Central memory CD8-positive, alpha-beta T cell (primary cell): ENCODE measurements around the gene TNFRSF18.

Experiments used
- ATAC-seq: fragments of 150-1000 bp; cut with Tn5 transposase; replicated peaks from 2 replicates; pipeline ENCODE4 v1.10.0; 2022; ENCODE audit warnings: mild to moderate bottlenecking, moderate FRiP score, moderate number of reproducible peaks; ENCODE audit not compliant: poor library complexity, severe bottlenecking; ENCODE audit errors: extremely low read depth
- DNase-seq, 2 donors: peaks; one replicate each; pipeline ENCODE4 v3.0.0; 2021; ENCODE audit warnings: low spot score in 2 of 2
- H3K27ac Mint-ChIP-seq: one replicate; pipeline ENCODE4 v1.8.0; 2022; ENCODE audit warnings: low read depth, mild to moderate bottlenecking, moderate library complexity, mixed read lengths
- H3K27me3 Mint-ChIP-seq: one replicate; pipeline ENCODE4 v1.8.0; 2022; ENCODE audit warnings: mixed read lengths
- H3K36me3 Mint-ChIP-seq: one replicate; pipeline ENCODE4 v1.8.0; 2022; ENCODE audit warnings: mild to moderate bottlenecking, moderate library complexity, mixed read lengths; ENCODE audit not compliant: insufficient read depth
- H3K4me1 Mint-ChIP-seq: one replicate; pipeline ENCODE4 v1.8.0; 2022; ENCODE audit warnings: mixed read lengths
- H3K4me3 Mint-ChIP-seq: one replicate; pipeline ENCODE4 v1.8.0; 2022; ENCODE audit warnings: mild to moderate bottlenecking, moderate library complexity, mixed read lengths
- H3K9me3 Mint-ChIP-seq: one replicate; pipeline ENCODE4 v1.8.0; 2022; ENCODE audit warnings: mixed read lengths

The TNFRSF18 gene

DNA sequence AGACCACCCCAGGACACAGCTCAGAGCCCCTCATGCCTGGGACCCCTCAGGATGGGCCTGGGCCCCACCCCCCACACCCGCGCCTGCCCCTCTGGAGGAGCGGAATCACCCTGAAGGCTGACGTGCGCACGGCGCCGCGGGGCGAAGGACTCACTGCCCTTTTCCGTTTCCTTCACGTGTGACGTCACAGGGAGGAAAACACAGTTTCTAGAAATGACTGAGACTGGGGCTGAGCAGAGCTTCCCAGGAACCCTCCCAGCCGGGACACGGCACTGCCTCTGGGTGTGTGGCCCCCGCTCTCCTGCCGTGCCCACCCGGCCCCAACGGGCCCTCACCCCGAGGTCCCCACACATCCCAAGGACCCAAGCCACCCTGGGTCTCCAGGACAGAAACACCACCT is 12.9 kb upstream of the TNFRSF18 start:
- peaks cover 29% of the 10 kb centered on the region for H3K4me1 Mint-ChIP-seq

DNA sequence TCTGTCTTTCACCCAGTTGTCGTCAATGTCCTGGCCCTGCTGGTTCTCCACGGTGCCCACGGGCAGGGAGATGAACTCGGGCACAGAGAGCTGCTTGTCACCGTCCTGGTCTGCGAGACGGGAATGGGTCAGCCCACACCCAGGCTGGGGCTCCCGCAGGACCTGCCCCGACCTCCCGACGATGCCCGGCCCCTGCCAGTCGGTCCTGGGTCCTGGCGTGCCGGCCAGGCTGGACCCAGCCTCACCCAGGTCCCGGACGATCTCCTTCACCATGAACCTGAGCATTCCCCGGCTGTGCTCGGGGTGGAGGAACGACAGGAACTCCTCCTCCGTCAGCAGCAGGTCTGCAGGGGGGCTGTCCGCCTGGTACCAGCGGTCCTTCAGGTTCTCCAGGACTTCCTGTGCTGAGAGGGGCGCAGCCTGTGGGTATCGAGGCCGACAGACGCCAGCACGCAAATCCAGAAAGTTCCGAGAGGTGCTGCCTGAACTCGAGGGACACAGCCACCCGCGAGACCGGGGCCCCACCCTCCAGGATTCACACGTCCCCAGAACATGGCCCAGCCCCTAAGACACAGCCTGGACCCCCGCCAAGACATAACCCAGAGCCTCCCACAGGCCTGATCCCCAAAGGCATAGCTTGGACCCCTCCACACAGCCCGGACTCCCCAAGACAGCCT is 12.3 kb upstream of the TNFRSF18 start:
- no peak for DNase-seq
- Mint-ChIP-seq H3K9me3 (no peaks in the 10 kb centered on the region), H3K4me1 (peaks cover 32% of the 10 kb centered on the region), H3K4me3 (no peak overlapping the region), H3K27ac (no peak overlapping the region), H3K36me3 (peaks cover 36% of the 10 kb centered on the region), H3K27me3 (no peaks in the 10 kb centered on the region)
- ATAC-seq: no peak

More for the DNA sequence above, 12.9 kb upstream of the TNFRSF18 start:
- H3K9me3 Mint-ChIP-seq: no peaks in the 10 kb centered on the region
- no peak overlapping the region for H3K4me3 Mint-ChIP-seq
- DNase-seq: no peak
- H3K27ac Mint-ChIP-seq: peak overlapping the region; percentile 67
- ATAC-seq: no peak
- H3K27me3 Mint-ChIP-seq: no peaks in the 10 kb centered on the region
- peaks cover 38% of the 10 kb centered on the region for H3K36me3 Mint-ChIP-seq

DNA sequence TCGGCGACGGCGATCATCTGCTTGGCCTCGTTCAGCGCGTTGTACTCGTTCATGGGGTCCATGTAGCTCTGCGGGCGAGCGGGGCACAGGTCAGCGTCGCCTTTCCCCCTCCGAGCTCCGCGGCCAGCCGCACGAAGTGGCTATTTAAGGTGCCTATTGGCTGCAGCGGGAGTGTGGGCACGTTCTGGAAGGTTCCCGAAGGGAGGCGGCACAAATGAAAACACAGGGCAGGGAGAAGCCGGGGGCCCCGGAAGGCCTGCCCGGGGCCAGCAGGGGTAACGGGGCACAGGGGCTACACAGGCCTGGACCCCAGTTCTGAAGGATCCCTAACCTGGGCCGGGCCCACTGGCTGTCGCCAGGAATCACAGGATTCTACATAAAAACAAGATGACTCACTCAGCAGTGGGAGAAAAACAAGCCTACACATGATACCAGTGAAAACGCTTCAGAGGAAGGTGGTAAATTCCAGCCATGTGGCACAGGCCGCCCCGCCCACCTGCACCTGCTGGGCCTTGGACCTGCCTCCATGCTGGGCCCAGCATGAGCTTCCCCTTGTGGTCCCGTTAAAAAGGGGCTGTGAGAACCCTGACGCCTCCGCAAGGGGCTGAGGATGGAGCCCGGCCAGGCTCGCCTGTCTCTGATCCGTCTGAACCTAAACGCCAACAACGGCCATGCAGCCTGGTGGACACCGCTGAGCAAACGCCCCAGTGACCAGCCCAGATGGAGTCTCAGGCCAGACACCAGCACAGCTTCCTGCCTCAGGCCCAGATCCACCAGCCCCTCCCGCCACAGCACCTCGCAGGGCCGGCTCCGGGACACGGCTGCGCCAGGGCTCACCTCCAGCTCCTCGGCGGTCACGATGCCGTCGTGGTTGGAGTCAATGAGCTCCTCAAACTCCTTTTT is 11.5 kb upstream of the TNFRSF18 start:
- Mint-ChIP-seq H3K9me3 (no peaks in the 10 kb centered on the region), H3K4me1 (peaks cover 27% of the 10 kb centered on the region), H3K36me3 (peaks cover 31% of the 10 kb centered on the region), H3K27me3 (no peaks in the 10 kb centered on the region), H3K4me3 (no peak overlapping the region), H3K27ac (no peak overlapping the region)
- ATAC-seq (no peak), DNase-seq (no peak)

DNA sequence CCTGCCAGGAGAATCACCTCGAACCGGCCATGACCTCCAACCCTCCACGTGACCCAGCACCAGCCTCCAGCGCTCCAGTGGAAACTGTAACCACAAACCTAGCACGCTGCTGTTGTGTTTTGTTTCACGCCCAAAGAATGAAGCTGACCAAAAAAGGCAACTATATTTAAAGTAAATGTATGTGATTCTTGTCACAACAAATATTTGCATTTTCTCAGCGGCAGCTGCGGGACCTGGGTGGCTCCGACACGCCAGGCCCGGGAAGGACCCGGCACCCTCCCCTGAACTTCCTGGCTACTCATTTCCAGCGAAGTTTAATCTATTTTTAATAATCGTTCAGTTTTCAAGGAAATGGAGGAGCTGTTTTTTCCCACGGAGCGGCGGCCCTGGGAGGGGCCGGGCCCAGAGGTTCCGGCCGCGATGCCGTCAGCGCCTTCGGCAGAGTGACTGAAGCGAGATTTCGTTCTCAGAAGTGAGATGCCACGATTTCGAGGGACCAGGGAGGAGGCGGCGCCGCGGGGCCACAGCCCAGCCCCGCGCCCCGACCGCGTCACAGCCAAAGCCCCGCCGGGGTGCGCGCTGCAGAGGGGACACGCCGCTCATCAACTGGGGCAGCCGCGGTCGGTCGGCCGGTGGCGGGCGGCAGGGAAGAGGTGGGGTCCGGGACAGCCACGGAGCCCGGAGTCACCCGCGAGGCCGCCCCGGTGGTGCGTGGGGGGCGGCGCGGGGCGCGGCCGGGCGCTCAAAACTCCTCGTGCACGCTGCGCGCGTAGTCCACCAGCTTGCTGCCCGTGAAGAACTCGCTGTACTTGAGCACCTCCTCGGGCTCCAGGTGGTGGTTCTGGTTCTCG is 10.6 kb upstream of the TNFRSF18 start:
- no peak for DNase-seq
- peak overlapping the region; percentile 43 for H3K4me3 Mint-ChIP-seq
- ATAC-seq: no peak
- H3K4me1 Mint-ChIP-seq: peaks cover 24% of the 10 kb centered on the region
- H3K9me3 Mint-ChIP-seq: no peaks in the 10 kb centered on the region
- no peaks in the 10 kb centered on the region for H3K27me3 Mint-ChIP-seq
- H3K36me3 Mint-ChIP-seq: peaks cover 26% of the 10 kb centered on the region
- H3K27ac Mint-ChIP-seq: peak overlapping the region; percentile 90

DNA sequence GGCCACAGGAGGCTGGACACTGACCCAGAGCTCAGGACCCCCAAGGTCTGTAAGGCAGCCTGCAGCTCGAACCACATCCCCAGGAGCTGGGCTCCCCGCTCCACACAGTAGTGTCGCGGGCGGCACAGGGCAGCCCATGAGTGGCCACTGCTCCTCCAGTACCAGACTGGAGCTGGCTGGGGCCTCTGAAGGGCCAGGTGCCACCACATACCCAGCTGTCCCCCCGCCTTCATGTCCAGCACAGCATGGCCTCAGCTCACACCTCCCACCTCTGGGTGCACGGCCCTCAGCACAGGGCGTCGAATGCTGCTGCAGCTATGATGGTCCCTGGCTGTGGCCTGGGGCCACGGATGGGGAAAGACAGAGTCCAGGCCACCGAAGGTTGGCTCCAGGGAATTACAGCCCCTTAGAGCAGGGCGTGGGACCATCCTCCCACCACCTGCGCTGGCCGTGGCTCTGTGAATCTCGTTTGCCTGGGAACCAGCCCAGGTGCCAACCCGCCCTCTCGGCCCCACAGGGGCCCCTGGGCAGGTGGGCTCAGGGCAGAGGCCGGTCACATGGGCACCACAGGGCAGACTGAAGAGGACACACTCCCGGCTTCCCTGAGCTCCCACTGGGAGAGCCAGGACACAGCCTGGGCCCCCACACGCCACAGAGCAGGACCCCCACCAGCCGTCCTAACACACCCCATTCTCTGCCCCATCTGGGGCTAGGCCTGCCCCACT is 9.7 kb upstream of the TNFRSF18 start:
- peaks cover 26% of the 10 kb centered on the region for H3K36me3 Mint-ChIP-seq
- no peak for DNase-seq
- H3K4me3 Mint-ChIP-seq: peak overlapping the region; percentile 43

DNA sequence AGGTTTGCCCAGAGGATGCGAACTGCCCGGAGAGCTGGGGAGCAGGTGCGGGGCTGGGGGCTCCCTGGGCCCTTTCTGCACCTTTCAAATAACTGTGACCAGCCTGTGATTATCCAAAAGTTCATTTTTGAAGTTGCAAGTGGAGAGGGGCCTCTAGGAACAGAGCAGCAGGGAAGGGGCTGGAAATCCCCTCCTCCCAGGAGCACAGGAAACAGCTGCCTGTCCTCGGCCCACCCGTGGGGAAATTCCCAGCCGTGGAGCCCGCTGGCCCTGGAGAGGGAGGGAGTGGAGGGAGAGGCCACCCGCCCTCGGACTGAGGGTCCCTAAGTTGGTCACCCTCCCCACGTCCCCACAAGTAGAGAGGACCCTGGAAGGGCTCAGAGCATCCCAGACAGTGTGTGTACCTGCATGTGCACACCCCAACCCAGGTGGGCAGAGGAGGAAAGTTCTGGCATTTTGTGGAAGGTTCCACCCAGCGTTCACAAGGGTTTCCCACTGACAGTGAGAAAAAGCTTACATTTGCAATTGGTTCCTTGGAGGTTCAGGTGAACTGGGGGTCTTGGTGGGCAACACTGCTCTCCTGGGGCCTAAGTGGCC is 8.8 kb upstream of the TNFRSF18 start:
- ATAC-seq (no peak), DNase-seq (no peak)
- Mint-ChIP-seq H3K9me3 (no peaks in the 10 kb centered on the region), H3K27ac (peak overlapping the region; percentile 62), H3K4me3 (no peak overlapping the region), H3K27me3 (no peaks in the 10 kb centered on the region), H3K36me3 (peaks cover 24% of the 10 kb centered on the region), H3K4me1 (peaks cover 24% of the 10 kb centered on the region)

More for the DNA sequence above, 9.7 kb upstream of the TNFRSF18 start:
- Mint-ChIP-seq H3K4me1 (peaks cover 24% of the 10 kb centered on the region), H3K9me3 (no peaks in the 10 kb centered on the region), H3K27ac (peak overlapping the region; percentile 90), H3K27me3 (no peaks in the 10 kb centered on the region)
- no peak for ATAC-seq

DNA sequence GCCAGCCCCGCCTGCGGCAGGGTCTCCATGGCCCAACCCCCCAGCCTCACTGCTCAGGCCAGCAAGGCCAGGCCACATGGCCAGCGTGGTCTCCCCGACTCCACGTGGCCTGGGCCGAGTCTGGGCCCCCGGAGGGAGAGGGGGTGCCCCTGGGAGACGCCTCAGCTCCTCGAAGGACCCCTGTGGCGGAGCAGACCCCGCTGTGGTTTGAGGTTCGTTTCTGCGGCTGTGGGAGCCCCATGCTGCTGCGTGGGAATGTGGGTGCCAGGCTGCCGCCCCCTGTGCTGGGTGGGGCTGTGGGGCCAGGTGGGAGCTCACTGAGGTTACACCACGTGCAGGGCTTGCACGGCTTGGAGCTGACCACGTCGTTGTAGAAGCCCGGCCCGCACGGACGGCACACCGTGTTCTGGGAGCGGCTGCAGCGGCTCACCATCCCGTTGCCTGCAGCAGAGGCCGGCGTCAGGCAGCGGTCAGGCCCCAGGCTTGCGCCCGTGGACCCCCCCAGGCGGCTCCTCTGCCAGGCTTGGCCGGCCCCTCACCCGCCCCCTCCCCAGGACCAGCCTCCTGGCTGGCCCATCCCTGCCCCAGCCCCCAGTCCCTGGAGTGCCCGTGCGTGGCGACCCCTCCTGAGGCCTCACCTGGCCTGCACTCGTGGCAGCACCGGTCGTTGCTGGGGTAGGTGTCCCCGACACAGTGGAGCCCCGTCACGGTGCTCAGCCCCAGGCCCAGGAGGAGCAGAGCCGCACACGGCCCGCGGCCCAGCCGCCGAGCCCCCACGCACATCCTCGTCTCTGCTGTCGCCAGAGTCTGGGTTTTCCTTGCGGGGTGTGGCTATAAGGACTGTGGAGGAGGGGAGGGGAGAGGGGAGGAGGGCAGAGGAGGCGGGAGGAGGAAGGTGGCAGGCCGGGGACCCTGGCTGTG is 7.2 kb upstream of the TNFRSF18 start, which contains the start of gene TNFRSF4:
Gene TNFRSF4 (minus strand): TSS at position 809 of the 921 bp plus-strand sequence. CDS start 26 bp downstream, at position 783.
- H3K36me3 Mint-ChIP-seq: peaks cover 17% of the 10 kb centered on the region
- ATAC-seq (peak; percentile 38), DNase-seq (no peak)
- H3K9me3 Mint-ChIP-seq: no peaks in the 10 kb centered on the region
- H3K27ac Mint-ChIP-seq: peak within 1 kb of the TSS; percentile 62
- H3K4me3 Mint-ChIP-seq: peak within 1 kb of the TSS; percentile 63
- no peaks in the 10 kb centered on the region for H3K27me3 Mint-ChIP-seq
- peaks cover 25% of the 10 kb centered on the region for H3K4me1 Mint-ChIP-seq

DNA sequence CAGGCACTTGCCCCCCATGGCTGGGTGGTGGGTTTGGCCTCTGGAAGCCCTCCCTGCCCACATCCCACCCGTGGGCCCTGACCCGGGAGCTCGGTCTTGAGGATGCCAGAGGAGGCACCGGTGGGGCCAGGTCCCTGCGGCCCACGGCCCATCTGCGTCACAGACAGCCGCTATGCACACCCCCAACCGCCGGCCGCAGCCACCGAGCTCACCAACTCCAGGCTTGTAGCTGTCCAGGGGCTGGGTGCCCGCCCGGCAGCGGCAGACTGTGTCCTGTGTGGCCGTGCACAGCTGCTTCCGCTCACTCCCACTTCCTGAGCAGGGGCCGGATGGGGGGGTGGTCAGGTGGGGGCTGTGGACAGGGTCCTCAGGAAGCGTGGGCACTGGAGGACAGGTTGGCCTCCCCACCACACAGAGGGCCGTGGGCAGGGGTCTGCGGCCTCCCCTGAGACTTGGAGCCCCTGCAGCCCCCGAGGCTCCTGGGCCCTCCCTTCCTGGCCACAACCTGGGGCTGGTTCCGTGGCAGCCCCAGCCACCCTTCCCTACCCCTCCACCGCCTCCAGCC is 6.5 kb upstream of the TNFRSF18 start:
- Mint-ChIP-seq H3K27me3 (no peaks in the 10 kb centered on the region), H3K4me1 (peaks cover 32% of the 10 kb centered on the region), H3K27ac (peak overlapping the region; percentile 68), H3K4me3 (peak overlapping the region; percentile 50), H3K9me3 (no peaks in the 10 kb centered on the region), H3K36me3 (peaks cover 14% of the 10 kb centered on the region)
- ATAC-seq: peak; percentile 54
- DNase-seq: peak in 1 of 2 donors; percentile 53

DNA sequence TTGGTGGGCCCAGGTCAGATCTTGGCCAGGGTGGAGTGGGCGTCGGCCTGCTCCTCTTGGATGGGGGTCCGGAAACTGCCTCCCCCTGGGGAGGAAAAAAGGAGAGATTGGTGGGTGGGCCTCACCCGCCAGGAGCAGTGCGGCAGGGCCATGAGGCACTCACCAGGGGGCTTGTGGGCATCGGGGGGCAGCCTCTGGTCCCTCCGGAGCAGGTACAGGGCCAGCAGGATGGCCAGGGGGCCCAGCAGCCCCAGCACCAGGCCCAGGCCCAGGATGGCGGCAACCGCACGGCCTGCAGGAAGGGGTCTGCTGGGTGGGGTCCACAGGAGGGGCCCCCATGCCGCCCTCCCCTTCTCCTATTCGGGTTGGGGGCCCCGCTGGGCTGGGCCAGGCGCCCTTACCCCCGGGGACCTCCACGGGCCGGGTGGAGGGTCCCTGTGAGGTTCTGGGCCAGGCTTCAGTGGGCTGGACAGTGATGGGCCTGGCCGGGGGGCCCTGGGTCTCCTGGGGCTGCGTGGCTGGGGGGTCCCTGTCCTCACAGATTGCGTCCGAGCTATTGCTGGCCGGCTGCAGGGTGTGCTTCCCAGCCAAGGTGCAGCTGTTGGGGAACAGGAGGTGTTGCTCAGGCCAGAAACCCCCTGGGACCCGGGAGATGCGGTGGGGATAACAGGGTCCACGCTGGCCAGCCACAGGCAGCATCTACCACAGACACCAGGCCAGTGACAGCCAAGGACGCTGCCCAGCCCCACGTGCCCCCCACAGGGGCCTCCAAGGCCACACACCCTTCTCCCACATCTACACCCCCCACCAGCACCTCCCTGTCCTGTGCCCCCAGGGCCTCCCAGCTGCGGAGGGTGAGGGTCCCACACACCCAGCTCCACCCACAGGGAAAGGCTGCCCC is 5.4 kb upstream of the TNFRSF18 start:
- Mint-ChIP-seq H3K9me3 (no peaks in the 10 kb centered on the region), H3K27me3 (no peaks in the 10 kb centered on the region), H3K4me3 (peak overlapping the region; percentile 50), H3K4me1 (peaks cover 34% of the 10 kb centered on the region), H3K36me3 (peaks cover 10% of the 10 kb centered on the region), H3K27ac (peak overlapping the region; percentile 75)
- no peak for DNase-seq
- ATAC-seq: no peak
